Nephron (organoid): ENCODE measurements around the gene S100PBP.

ENCODE experiments used
- H3K27ac Mint-ChIP-seq, 3 experiments: 2 replicates each; pipeline ENCODE4 v1.8.0; 2020; ENCODE audit warnings: mixed read lengths in 3 of 3, mild to moderate bottlenecking in 2 of 3, moderate library complexity in 1 of 3
- H3K27me3 Mint-ChIP-seq: 2 replicates; pipeline ENCODE4 v1.8.0; 2021; ENCODE audit warnings: low read depth, mild to moderate bottlenecking, moderate library complexity, mixed read lengths
- H3K36me3 Mint-ChIP-seq: 2 replicates; pipeline ENCODE4 v1.8.0; 2020; ENCODE audit warnings: low read depth, mixed read lengths
- H3K4me1 Mint-ChIP-seq: 2 replicates; pipeline ENCODE4 v1.8.0; 2020; ENCODE audit warnings: mixed read lengths
- H3K4me3 Mint-ChIP-seq, 3 experiments: 2 replicates each; pipeline ENCODE4 v1.8.0; 2020; ENCODE audit warnings: mild to moderate bottlenecking in 3 of 3, mixed read lengths in 3 of 3, moderate library complexity in 2 of 3
- H3K9me3 Mint-ChIP-seq: 2 replicates; pipeline ENCODE4 v1.8.0; 2020; ENCODE audit warnings: mixed read lengths
- CTCF ChIP-seq, 3 experiments: fragments of 200-600 bp; sonication (generic); IDR thresholded peaks; one replicate each; pipeline ENCODE4 v1.5.0; 2021; ENCODE audit warnings: antibody characterized with exemption in 3 of 3; ENCODE audit not compliant: unreplicated experiment in 3 of 3

S100PBP gene

DNA sequence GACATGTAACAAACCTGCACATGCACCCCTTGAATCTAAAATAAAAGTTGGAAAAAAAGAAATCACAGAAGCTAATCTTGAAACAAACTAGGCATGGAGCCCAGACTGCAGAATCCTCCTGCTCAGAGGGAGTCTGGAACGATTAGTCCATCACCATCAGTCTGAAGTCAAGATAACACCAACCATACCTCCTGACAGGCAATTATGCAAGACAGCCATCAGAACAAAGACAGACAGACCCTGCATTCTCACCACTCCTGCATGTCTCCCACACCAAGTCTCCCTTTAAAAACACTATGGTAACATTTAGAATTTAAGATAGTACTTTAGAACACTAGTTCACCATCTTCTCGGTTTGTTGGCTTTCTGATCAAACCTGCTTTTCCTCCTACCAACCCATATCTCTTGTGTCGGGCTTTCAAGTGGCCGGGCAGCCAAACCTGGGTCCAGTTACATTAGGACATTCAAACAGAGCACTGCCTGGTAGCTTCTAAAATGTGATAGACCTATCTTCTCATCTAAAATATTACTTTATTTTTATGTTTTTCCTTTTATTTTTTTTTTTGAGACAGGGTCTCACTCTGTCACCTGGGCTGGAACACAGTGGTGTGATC, 10.4 kb upstream of the S100PBP start:
- no peaks in the 10 kb centered on the region for H3K27me3 Mint-ChIP-seq
- no peaks in the 10 kb centered on the region for H3K4me1 Mint-ChIP-seq
- TF ChIP-seq CTCF (IDR thresholded peaks at IDR 0.05; ENCODE audit: unreplicated experiment in 3 of 3) = no peak
- no peak overlapping the region for H3K4me3 Mint-ChIP-seq
- H3K27ac Mint-ChIP-seq = no peak overlapping the region
- peaks cover 84% of the 10 kb centered on the region for H3K36me3 Mint-ChIP-seq
- peaks cover 2% of the 10 kb centered on the region for H3K9me3 Mint-ChIP-seq

- Mint-ChIP-seq H3K4me1 (peaks cover 3% of the 10 kb centered on the region), H3K27ac (no peak overlapping the region), H3K27me3 (no peaks in the 10 kb centered on the region), H3K36me3 (peaks cover 71% of the 10 kb centered on the region), H3K9me3 (peaks cover 2% of the 10 kb centered on the region), H3K4me3 (no peak overlapping the region)
- TF ChIP-seq CTCF (IDR thresholded peaks at IDR 0.05; ENCODE audit: unreplicated experiment in 3 of 3) = no peak
These were observed 8.9 kb upstream of the S100PBP start for GRCh38 chr1:32808580-32808979.

DNA sequence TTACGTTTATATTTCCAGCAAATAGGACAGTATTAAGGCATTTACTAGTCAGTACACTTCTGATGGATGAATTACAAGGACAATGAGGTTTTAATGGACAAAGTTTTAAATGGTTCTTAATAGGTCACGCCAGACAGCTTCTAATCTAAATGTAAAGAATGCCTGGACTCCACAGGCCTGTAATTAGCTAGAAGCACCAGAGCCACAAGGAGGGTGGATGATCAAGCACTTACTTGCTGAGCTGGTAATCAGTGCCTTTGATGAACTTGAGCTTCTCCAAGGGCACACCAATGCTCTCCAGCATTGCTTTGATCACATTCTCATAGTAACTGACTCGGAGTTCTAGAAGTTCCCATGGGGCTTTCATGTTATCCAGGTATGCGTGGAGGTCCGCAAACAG, 7.1 kb upstream of the S100PBP start:
- Mint-ChIP-seq H3K27me3 (no peaks in the 10 kb centered on the region), H3K36me3 (peaks cover 61% of the 10 kb centered on the region), H3K4me1 (peaks cover 12% of the 10 kb centered on the region), H3K27ac (no peak overlapping the region), H3K4me3 (no peak overlapping the region), H3K9me3 (no peaks in the 10 kb centered on the region)
- no peak for TF ChIP-seq CTCF (IDR thresholded peaks at IDR 0.05; ENCODE audit: unreplicated experiment in 3 of 3)

DNA sequence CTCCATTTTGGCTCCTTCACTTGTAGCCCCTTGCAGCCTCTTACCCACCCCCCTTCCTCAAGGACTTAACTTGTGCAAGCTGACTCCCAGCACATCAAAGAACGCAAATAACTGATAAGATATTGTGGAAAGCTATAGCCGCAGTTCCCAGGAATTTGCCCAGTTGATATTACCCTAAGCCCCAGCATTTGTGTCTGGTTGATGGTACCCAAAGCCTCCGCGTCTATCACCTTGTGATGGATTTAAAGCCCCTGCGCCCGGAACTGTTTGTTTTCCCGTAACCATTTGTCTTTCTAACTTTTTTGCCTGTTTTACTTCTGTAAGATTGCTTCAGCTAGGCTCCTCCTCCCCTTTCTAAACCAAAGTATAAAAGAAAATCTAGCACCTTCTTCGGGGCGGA, 6.2 kb upstream of the S100PBP start:
- Mint-ChIP-seq H3K4me1 (peaks cover 16% of the 10 kb centered on the region), H3K4me3 (no peak overlapping the region), H3K9me3 (no peaks in the 10 kb centered on the region), H3K36me3 (peaks cover 52% of the 10 kb centered on the region), H3K27me3 (no peaks in the 10 kb centered on the region), H3K27ac (no peak overlapping the region)
- TF ChIP-seq CTCF (IDR thresholded peaks at IDR 0.05; ENCODE audit: unreplicated experiment in 3 of 3) = no peak

DNA sequence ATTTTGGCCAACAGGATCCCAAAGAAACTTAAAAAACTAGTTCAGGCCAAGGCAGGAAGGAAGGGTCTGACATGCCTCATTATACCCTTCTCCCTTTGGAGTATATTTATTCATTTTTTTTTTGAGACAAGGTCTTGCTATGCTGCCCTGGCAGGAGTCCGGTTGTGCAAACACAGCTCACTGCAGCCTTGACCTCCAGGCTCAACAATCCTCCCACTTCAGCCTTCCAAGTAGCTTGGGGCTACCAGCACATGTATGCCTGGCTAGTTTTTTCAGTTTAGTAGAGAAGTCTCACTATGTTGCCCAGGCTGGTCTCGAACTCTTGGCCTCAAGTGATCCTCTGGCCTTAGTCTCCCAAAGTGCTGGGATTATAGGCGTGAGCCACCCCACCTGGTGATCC, 5.5 kb upstream of the S100PBP start:
- Mint-ChIP-seq H3K27me3 (no peaks in the 10 kb centered on the region), H3K9me3 (no peaks in the 10 kb centered on the region), H3K36me3 (peaks cover 45% of the 10 kb centered on the region)

More for the DNA sequence above, 5.5 kb upstream of the S100PBP start:
- no peak overlapping the region for H3K27ac Mint-ChIP-seq
- no peak overlapping the region for H3K4me3 Mint-ChIP-seq
- TF ChIP-seq CTCF (IDR thresholded peaks at IDR 0.05; ENCODE audit: unreplicated experiment in 3 of 3) = no peak
- peaks cover 22% of the 10 kb centered on the region for H3K4me1 Mint-ChIP-seq
